Tibial artery (tissue), 4 donors: Measurements from ENCODE around the gene FBXL7.

Source experiments
- DNase-seq, 2 donors: peaks; one replicate each; pipeline ENCODE4 v3.0.0-alpha.2; 2019
- H3K27ac ChIP-seq, 2 donors: fragments of 200-600 bp; sonication (generic) in 1 of 2; 1 replicate in 1 of 2; 2 replicates in 1 of 2; pipeline ENCODE4 v1.5.1; 2018 to 2019; ENCODE audit warnings: mild to moderate bottlenecking in 1 of 2
- H3K27me3 ChIP-seq, 2 donors: fragments of 200-600 bp; sonication (generic) in 1 of 2; one replicate each; pipeline versions ENCODE4 v1.5.1 to v1.6.0; 2016 to 2019
- H3K36me3 ChIP-seq, 3 donors: fragments of 200-600 bp; sonication (generic) in 2 of 3; one replicate each; pipeline ENCODE4 v1.5.1; 2016 to 2019; ENCODE audit warnings: mild to moderate bottlenecking in 2 of 3
- H3K4me1 ChIP-seq, 4 donors: fragments of 200-600 bp; sonication (generic) in 2 of 4; 1 replicate in 3 of 4; 2 replicates in 1 of 4; pipeline ENCODE4 v1.5.1; 2016 to 2019
- H3K4me3 ChIP-seq, 2 donors: fragments of 200-600 bp; sonication (generic) in 1 of 2; 1 replicate in 1 of 2; 2 replicates in 1 of 2; pipeline ENCODE4 v1.5.1; 2018 to 2019; ENCODE audit warnings: mild to moderate bottlenecking in 2 of 2
- H3K9me3 ChIP-seq, 3 donors: fragments of 200-600 bp; sonication (generic) in 1 of 3; one replicate each; pipeline ENCODE4 v1.5.1; 2016 to 2019
- intact Hi-C: fragments of 100-400 bp; cut with DNase I; formaldehyde crosslinking; loops from one replicate; pipeline ENCODE4 v1.15.0; 2023; ENCODE audit warnings: low total_unique reads
- TF ChIP-seq, protein P1 (sequence below), 2 experiments: fragments of 200-600 bp in 1 of 2; fragments of 450-650 bp in 1 of 2; IDR thresholded peaks; one replicate each; pipeline ENCODE4 v1.5.1; 2017 to 2019; ENCODE audit warnings: antibody characterized with exemption in 2 of 2, mild to moderate bottlenecking in 1 of 2, moderate library complexity in 1 of 2

Gene FBXL7

GRCh38 chr5:15680455-15680854 is 180.5 kb downstream of the FBXL7 start:
- H3K4me1 ChIP-seq = peaks cover 0 to 57% (median 4%) of the 10 kb centered on the region in 4 donors
- H3K27ac ChIP-seq = no peak overlapping the region
- H3K36me3 ChIP-seq = no peaks in the 10 kb centered on the region
- H3K4me3 ChIP-seq = no peak overlapping the region
- no peaks in the 10 kb centered on the region for H3K27me3 ChIP-seq
- intact Hi-C loops = no loop called here
- DNase-seq = no peak
- TF ChIP-seq, protein P1, sequence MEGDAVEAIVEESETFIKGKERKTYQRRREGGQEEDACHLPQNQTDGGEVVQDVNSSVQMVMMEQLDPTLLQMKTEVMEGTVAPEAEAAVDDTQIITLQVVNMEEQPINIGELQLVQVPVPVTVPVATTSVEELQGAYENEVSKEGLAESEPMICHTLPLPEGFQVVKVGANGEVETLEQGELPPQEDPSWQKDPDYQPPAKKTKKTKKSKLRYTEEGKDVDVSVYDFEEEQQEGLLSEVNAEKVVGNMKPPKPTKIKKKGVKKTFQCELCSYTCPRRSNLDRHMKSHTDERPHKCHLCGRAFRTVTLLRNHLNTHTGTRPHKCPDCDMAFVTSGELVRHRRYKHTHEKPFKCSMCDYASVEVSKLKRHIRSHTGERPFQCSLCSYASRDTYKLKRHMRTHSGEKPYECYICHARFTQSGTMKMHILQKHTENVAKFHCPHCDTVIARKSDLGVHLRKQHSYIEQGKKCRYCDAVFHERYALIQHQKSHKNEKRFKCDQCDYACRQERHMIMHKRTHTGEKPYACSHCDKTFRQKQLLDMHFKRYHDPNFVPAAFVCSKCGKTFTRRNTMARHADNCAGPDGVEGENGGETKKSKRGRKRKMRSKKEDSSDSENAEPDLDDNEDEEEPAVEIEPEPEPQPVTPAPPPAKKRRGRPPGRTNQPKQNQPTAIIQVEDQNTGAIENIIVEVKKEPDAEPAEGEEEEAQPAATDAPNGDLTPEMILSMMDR (IDR thresholded peaks at IDR 0.05) = no peak
- no peaks in the 10 kb centered on the region for H3K9me3 ChIP-seq

DNA sequence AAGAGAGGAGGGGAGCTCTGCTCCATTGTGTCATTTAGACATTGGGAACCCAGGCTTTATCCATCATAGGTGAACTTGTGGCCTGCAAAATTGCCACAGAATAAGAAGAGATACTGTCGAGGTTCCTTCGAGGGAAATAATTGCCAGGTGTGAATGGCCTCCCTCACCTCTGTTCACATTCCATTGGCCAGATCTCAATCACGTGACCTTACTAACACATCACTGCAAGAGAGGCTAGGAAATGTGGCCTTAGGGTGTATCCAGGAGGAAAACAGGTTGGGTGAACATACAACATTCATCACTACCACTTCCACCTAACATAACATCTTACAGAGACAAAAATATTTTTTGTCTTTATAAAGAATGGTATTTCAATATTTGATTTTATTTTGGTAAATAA is 182.1 kb downstream of the FBXL7 start:
- intact Hi-C loops = no loop called here
- Histone ChIP-seq H3K4me3 (no peak overlapping the region), H3K36me3 (no peaks in the 10 kb centered on the region), H3K27me3 (no peaks in the 10 kb centered on the region), H3K9me3 (no peaks in the 10 kb centered on the region), H3K27ac (no peak overlapping the region), H3K4me1 (peaks cover 0 to 45% (median 6%) of the 10 kb centered on the region in 4 donors)
- TF ChIP-seq, protein P1 (IDR thresholded peaks at IDR 0.05) = no peak
- DNase-seq = no peak

DNA sequence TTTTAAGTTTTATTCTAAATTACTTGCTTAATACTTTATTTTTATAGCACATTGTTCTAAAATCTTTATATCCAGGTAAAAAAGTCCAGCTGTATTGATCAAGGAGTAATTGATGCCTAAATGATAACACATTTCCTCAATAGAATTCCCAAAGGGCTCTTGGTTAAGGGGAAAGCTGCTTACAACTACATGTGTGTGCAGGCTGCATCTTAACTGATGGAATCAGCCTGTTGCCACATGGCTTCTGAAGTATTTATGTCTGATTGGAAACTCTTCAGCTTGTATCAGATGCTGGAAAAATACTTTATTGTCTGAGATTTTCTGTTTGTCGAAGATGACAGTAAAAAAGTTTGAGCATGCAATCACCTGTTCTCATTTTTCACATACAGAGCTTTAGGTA is 182.6 kb downstream of the FBXL7 start:
- Histone ChIP-seq H3K27me3 (no peaks in the 10 kb centered on the region), H3K4me1 (peaks cover 0 to 42% (median 6%) of the 10 kb centered on the region in 4 donors), H3K36me3 (no peaks in the 10 kb centered on the region), H3K27ac (no peak overlapping the region), H3K9me3 (no peaks in the 10 kb centered on the region), H3K4me3 (no peak overlapping the region)
- intact Hi-C loops = no loop called here
- TF ChIP-seq, protein P1 (IDR thresholded peaks at IDR 0.05) = no peak
- DNase-seq = no peak

- no peak for DNase-seq
- peaks cover 0 to 43% (median 6%) of the 10 kb centered on the region in 4 donors for H3K4me1 ChIP-seq
- H3K36me3 ChIP-seq = no peaks in the 10 kb centered on the region
- TF ChIP-seq, protein P1 (IDR thresholded peaks at IDR 0.05) = no peak
- H3K27ac ChIP-seq = no peak overlapping the region
- H3K4me3 ChIP-seq = no peak overlapping the region
- intact Hi-C loops = no loop called here
- no peaks in the 10 kb centered on the region for H3K9me3 ChIP-seq
- no peaks in the 10 kb centered on the region for H3K27me3 ChIP-seq
These were observed 183.4 kb downstream of the FBXL7 start for GRCh38 chr5:15683332-15683731.

GRCh38 chr5:15687401-15687800 is 187.4 kb downstream of the FBXL7 start:
- no peaks in the 10 kb centered on the region for H3K9me3 ChIP-seq
- no peaks in the 10 kb centered on the region for H3K27me3 ChIP-seq
- H3K36me3 ChIP-seq = no peaks in the 10 kb centered on the region
- no peak overlapping the region for H3K4me3 ChIP-seq
- DNase-seq = no peak
- intact Hi-C loops = no loop called here
- no peak overlapping the region for H3K27ac ChIP-seq
- H3K4me1 ChIP-seq = peaks cover 0 to 55% (median 12%) of the 10 kb centered on the region in 4 donors
- TF ChIP-seq, protein P1 (IDR thresholded peaks at IDR 0.05) = no peak

- intact Hi-C loops = no loop called here
- DNase-seq = no peak
- Histone ChIP-seq H3K36me3 (no peaks in the 10 kb centered on the region), H3K4me1 (peaks cover 0 to 62% (median 28%) of the 10 kb centered on the region in 4 donors), H3K9me3 (no peaks in the 10 kb centered on the region), H3K27ac (peak overlapping the region in 1 of 2 donors; percentile 30), H3K27me3 (no peaks in the 10 kb centered on the region), H3K4me3 (no peak overlapping the region)
- TF ChIP-seq, protein P1 (IDR thresholded peaks at IDR 0.05) = no peak
These were observed 189.9 kb downstream of the FBXL7 start for GRCh38 chr5:15689836-15690235.
